ENCODE results near the gene IRF7. TPM values are rescaled to one million over a fixed set of nuclear protein-coding genes. Genes with fewer than 3 reads are reported as not detected.
"Not testable (repeated sequence)": the region's sequence is repeated elsewhere in the genome, so short reads cannot be mapped to it uniquely, and the experiment has no call there.

Gene IRF7
- total and polyA plus RNA-seq, 2 donors (not counting 3 experiments of a cell fraction or from before 2014, with no cell fraction given) = 12.6 to 14.7 TPM

GRCh38 chr11:655036-655726 lies 39.4 kb upstream of the IRF7 start:
- Histone ChIP-seq H3K27ac (ENCODE audit: insufficient read depth, low read depth, low read length) (no peak overlapping the region), H3K4me1 (ENCODE audit: control insufficient read depth, extremely low read depth, insufficient read depth, low read length) (no peaks in the 10 kb centered on the region), H2AFZ (ENCODE audit: low read depth, low read length) (no peak overlapping the region), H3K4me2 (ENCODE audit: insufficient read depth, low read length) (no peak overlapping the region), H3K9ac (replicated peaks; ENCODE audit: extremely low read depth, insufficient read depth, low read length) (no peak overlapping the region), H3K4me3 (replicated peaks in 1 of 3; ENCODE audit: insufficient read depth in 1 of 3, low read depth in 1 of 3, low read length in 3 of 3) (no peak overlapping the region), H3K36me3 (ENCODE audit: control insufficient read depth in 2 of 2, extremely low read depth in 1 of 2, insufficient read depth in 2 of 2, low read length in 2 of 2) (peaks cover 2 to 26% of the 10 kb centered on the region in 2 experiments), H3K9me3 (replicated peaks; ENCODE audit: control insufficient read depth, insufficient read depth, low read length) (no peaks in the 10 kb centered on the region), H3K27me3 (ENCODE audit: control insufficient read depth in 2 of 2, insufficient read depth in 2 of 2, low read length in 2 of 2) (no peaks in the 10 kb centered on the region), H3K9me1 (replicated peaks; ENCODE audit: control insufficient read depth, extremely low read depth, insufficient read depth, low read length) (no peaks in the 10 kb centered on the region), H3K79me2 (ENCODE audit: control insufficient read depth, insufficient read depth, low read length) (no peaks in the 10 kb centered on the region), H4K20me1 (replicated peaks; ENCODE audit: control insufficient read depth, extremely low read depth, insufficient read depth, low read length) (no peaks in the 10 kb centered on the region)
- FAIRE-seq (no peak), DNase-seq (ENCODE audit: low read depth, low spot score) (no peak)
- dilution Hi-C loops (cut with MboI; ENCODE audit: extremely low pct_ligation_motif_present, low sequenced_read_pairs) = no loop called here
- ChIA-PET POLR2A (no interaction called here), CTCF (interaction anchor here (0.8 kb wide), 1 partner anchor 18 kb away, joined by 3 read pairs; no protein-coding TSS in a partner anchor)
- no TSS peak for BruUV-seq (replicated peaks)
- intact Hi-C loops (cut with micrococcal nuclease) = no loop called here
- TF ChIP-seq EZH2 (IDR thresholded peaks at IDR 0.05; ENCODE audit: borderline replicate concordance, low read depth, low read length, severe bottlenecking) (no peak), GATA2 (IDR thresholded peaks at IDR 0.05; ENCODE audit: insufficient read depth, insufficient read length, low read depth, low read length) (no peak), FOS (IDR thresholded peaks at IDR 0.05; ENCODE audit: borderline replicate concordance, insufficient read depth, low read length) (no peak), MAX (IDR thresholded peaks at IDR 0.05; ENCODE audit: insufficient read depth, insufficient read length) (no peak), POLR2AphosphoS5 (IDR thresholded peaks at IDR 0.05; ENCODE audit: insufficient read depth, low read depth, low read length) (no peak), POLR2A (IDR thresholded peaks at IDR 0.05; ENCODE audit: low read depth, low read length) (no peak), MYC (IDR thresholded peaks at IDR 0.05; ENCODE audit: low read depth, low read length) (no peak), CTCF (IDR thresholded peaks at IDR 0.05; ENCODE audit: extremely low read depth in 1 of 2, insufficient read depth in 1 of 2, low read depth in 1 of 2, low read length in 2 of 2) (no peak), JUN (IDR thresholded peaks at IDR 0.05; ENCODE audit: borderline replicate concordance, insufficient read depth, insufficient read length, low read depth) (no peak)

- POLR2A ChIA-PET; FAIRE-seq; dilution Hi-C loops (cut with MboI; ENCODE audit: extremely low pct_ligation_motif_present, low sequenced_read_pairs); H3K4me1 ChIP-seq (ENCODE audit: control insufficient read depth, extremely low read depth, insufficient read depth, low read length); CTCF ChIA-PET; H3K9me3 ChIP-seq (replicated peaks; ENCODE audit: control insufficient read depth, insufficient read depth, low read length); DNase-seq (ENCODE audit: low read depth, low spot score); H3K4me2 ChIP-seq (ENCODE audit: insufficient read depth, low read length); H3K27me3 ChIP-seq (ENCODE audit: control insufficient read depth in 2 of 2, insufficient read depth in 2 of 2, low read length in 2 of 2); H2AFZ ChIP-seq (ENCODE audit: low read depth, low read length); H3K79me2 ChIP-seq (ENCODE audit: control insufficient read depth, insufficient read depth, low read length); H3K9me1 ChIP-seq (replicated peaks; ENCODE audit: control insufficient read depth, extremely low read depth, insufficient read depth, low read length); intact Hi-C loops (cut with micrococcal nuclease); H4K20me1 ChIP-seq (replicated peaks; ENCODE audit: control insufficient read depth, extremely low read depth, insufficient read depth, low read length); H3K4me3 ChIP-seq (replicated peaks in 1 of 3; ENCODE audit: insufficient read depth in 1 of 3, low read depth in 1 of 3, low read length in 3 of 3); BruUV-seq (replicated peaks); H3K27ac ChIP-seq (ENCODE audit: insufficient read depth, low read depth, low read length); H3K9ac ChIP-seq (replicated peaks; ENCODE audit: extremely low read depth, insufficient read depth, low read length): not testable (repeated sequence)
- H3K36me3 ChIP-seq (ENCODE audit: control insufficient read depth in 2 of 2, extremely low read depth in 1 of 2, insufficient read depth in 2 of 2, low read length in 2 of 2) = peaks cover under 1 to 24% of the 10 kb centered on the region in 2 experiments
These were observed 38.7 kb upstream of the IRF7 start for GRCh38 chr11:654444-654843.
